ENCODE results near the gene DRC7.

Gene DRC7

DNA sequence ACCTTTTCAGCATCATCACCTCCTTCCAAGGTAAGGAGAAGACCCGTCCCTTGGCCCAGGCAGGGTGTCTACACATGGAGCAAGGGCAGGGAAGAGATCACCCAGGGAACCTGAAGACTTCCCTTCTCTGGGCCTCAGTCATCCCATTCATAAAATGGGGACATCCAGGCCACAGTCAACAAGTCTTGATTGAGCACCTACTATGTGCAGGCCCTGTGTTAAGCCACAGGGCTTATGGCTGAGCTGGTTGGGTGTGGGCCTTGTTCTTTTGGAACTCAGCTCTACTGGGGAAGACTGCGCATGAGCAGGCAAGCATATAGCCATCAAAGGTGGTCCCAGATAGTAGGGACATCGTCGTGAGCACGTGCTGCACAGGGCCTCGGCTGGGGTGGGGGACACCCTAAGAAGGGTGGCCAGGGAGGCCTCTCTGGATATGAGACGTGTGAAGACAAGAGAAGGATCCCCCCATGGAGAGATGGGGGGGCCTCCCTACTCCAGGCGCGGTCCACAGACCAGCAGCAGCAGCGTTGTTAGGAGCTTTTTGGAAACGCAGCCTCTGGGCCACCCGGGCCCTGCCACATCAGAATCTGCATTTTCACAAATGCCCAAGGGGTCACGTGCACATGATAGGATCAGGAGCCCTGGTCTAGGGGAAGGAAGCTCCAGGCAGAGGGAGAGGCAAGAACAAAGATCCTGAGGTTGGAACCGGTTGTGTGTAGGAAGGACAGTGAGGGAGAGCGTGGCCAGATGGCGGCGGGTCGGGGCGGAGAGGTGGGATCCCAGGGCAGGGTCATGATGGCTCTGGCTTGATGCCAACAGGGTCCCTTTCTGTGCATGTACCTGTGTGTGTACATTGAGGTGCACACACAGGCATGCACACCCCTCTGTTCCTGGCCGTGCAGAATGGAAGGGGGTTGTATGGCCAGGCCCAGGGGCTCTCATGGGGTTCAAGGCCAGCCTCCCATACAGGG, 32.4 kb upstream of the DRC7 start:
- Histone ChIP-seq H3K9me3 (ENCODE audit: control insufficient read depth in 1 of 2, low read length in 2 of 2) (no peaks in the 10 kb centered on the region), H3K4me3 (ENCODE audit: low read depth in 1 of 2, low read length in 2 of 2) (no peak overlapping the region), H3K4me1 (ENCODE audit: control insufficient read depth in 1 of 2, insufficient read depth in 2 of 2, low read length in 2 of 2) (no peaks in the 10 kb centered on the region), H3K27me3 (ENCODE audit: low read depth, low read length) (no peaks in the 10 kb centered on the region), H3K27ac (ENCODE audit: low read length) (no peak overlapping the region), H3K36me3 (ENCODE audit: control insufficient read depth in 1 of 2, insufficient read depth in 2 of 2, low read length in 2 of 2) (peaks cover 0 to 9% of the 10 kb centered on the region in 2 donors)

DNA sequence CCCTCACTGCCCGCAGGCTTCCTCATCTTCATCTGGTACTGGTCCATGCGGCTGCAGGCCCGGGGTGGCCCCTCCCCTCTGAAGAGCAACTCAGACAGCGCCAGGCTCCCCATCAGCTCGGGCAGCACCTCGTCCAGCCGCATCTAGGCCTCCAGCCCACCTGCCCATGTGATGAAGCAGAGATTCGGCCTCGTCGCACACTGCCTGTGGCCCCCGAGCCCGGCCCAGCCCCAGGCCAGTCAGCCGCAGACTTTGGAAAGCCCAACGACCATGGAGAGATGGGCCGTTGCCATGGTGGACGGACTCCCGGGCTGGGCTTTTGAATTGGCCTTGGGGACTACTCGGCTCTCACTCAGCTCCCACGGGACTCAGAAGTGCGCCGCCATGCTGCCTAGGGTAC, 31.2 kb upstream of the DRC7 start:
- no peaks in the 10 kb centered on the region for H3K4me1 ChIP-seq (ENCODE audit: control insufficient read depth in 1 of 2, insufficient read depth in 2 of 2, low read length in 2 of 2)
- no peaks in the 10 kb centered on the region for H3K9me3 ChIP-seq (ENCODE audit: control insufficient read depth in 1 of 2, low read length in 2 of 2)
- H3K4me3 ChIP-seq (ENCODE audit: low read depth in 1 of 2, low read length in 2 of 2): no peak overlapping the region
- H3K27ac ChIP-seq (ENCODE audit: low read length): no peak overlapping the region
- H3K27me3 ChIP-seq (ENCODE audit: low read depth, low read length): no peaks in the 10 kb centered on the region
- H3K36me3 ChIP-seq (ENCODE audit: control insufficient read depth in 1 of 2, insufficient read depth in 2 of 2, low read length in 2 of 2): peaks cover 0 to 4% of the 10 kb centered on the region in 2 donors

DNA sequence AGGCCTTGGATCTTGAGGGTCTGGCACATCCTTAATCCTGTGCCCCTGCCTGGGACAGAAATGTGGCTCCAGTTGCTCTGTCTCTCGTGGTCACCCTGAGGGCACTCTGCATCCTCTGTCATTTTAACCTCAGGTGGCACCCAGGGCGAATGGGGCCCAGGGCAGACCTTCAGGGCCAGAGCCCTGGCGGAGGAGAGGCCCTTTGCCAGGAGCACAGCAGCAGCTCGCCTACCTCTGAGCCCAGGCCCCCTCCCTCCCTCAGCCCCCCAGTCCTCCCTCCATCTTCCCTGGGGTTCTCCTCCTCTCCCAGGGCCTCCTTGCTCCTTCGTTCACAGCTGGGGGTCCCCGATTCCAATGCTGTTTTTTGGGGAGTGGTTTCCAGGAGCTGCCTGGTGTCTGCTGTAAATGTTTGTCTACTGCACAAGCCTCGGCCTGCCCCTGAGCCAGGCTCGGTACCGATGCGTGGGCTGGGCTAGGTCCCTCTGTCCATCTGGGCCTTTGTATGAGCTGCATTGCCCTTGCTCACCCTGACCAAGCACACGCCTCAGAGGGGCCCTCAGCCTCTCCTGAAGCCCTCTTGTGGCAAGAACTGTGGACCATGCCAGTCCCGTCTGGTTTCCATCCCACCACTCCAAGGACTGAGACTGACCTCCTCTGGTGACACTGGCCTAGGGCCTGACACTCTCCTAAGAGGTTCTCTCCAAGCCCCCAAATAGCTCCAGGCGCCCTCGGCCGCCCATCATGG, 30.5 kb upstream of the DRC7 start:
- Histone ChIP-seq H3K36me3 (ENCODE audit: control insufficient read depth in 1 of 2, insufficient read depth in 2 of 2, low read length in 2 of 2) (peaks cover 0 to 4% of the 10 kb centered on the region in 2 donors), H3K27me3 (ENCODE audit: low read depth, low read length) (no peaks in the 10 kb centered on the region), H3K27ac (ENCODE audit: low read length) (no peak overlapping the region), H3K4me1 (ENCODE audit: control insufficient read depth in 1 of 2, insufficient read depth in 2 of 2, low read length in 2 of 2) (no peaks in the 10 kb centered on the region), H3K9me3 (ENCODE audit: control insufficient read depth in 1 of 2, low read length in 2 of 2) (no peaks in the 10 kb centered on the region), H3K4me3 (ENCODE audit: low read depth in 1 of 2, low read length in 2 of 2) (no peak overlapping the region)

DNA sequence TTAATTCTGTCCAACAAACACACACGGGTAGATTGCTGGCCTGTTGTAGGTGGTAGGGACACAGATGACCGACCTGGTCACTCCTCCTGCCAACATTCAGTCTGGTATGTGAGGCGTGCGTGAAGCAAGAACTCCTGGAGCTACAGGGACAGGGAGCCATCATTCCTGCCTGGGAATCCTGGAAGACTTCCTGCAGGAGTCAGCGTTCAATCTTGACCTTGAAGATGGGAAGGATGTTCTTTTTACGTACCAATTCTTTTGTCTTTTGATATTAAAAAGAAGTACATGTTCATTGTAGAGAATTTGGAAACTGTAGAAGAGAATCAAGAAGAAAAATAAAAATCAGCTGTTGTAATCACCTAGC, 30.0 kb upstream of the DRC7 start:
- no peaks in the 10 kb centered on the region for H3K4me1 ChIP-seq (ENCODE audit: control insufficient read depth in 1 of 2, insufficient read depth in 2 of 2, low read length in 2 of 2)
- H3K4me3 ChIP-seq (ENCODE audit: low read depth in 1 of 2, low read length in 2 of 2): no peak overlapping the region
- H3K9me3 ChIP-seq (ENCODE audit: control insufficient read depth in 1 of 2, low read length in 2 of 2): no peaks in the 10 kb centered on the region
- H3K27me3 ChIP-seq (ENCODE audit: low read depth, low read length): no peaks in the 10 kb centered on the region
- H3K36me3 ChIP-seq (ENCODE audit: control insufficient read depth in 1 of 2, insufficient read depth in 2 of 2, low read length in 2 of 2): peaks cover 0 to 4% of the 10 kb centered on the region in 2 donors
- no peak overlapping the region for H3K27ac ChIP-seq (ENCODE audit: low read length)

DNA sequence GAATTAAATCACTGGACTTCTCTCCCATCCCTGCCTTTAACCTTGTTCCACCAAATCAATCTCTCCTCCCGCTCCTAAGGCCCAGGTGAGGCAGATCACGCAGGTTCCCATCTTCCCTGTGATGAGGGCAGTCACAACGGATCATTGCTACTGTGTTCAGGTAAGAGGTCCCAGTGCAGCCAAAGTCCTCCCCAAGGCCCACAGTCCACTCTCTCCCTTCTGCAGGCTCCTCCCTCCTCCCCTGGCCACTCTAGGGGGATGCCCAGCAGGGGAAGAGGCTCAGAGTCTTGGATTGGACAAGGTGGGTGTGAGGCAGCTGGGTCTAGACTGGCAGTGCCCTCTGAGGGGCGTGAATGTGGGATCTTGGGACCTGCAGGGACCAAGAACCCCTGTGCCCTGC, 29.1 kb upstream of the DRC7 start:
- Histone ChIP-seq H3K9me3 (ENCODE audit: control insufficient read depth in 1 of 2, low read length in 2 of 2) (no peaks in the 10 kb centered on the region), H3K27me3 (ENCODE audit: low read depth, low read length) (no peaks in the 10 kb centered on the region), H3K27ac (ENCODE audit: low read length) (no peak overlapping the region), H3K36me3 (ENCODE audit: control insufficient read depth in 1 of 2, insufficient read depth in 2 of 2, low read length in 2 of 2) (peaks cover 0 to 4% of the 10 kb centered on the region in 2 donors), H3K4me1 (ENCODE audit: control insufficient read depth in 1 of 2, insufficient read depth in 2 of 2, low read length in 2 of 2) (no peaks in the 10 kb centered on the region), H3K4me3 (ENCODE audit: low read depth in 1 of 2, low read length in 2 of 2) (no peak overlapping the region)

DNA sequence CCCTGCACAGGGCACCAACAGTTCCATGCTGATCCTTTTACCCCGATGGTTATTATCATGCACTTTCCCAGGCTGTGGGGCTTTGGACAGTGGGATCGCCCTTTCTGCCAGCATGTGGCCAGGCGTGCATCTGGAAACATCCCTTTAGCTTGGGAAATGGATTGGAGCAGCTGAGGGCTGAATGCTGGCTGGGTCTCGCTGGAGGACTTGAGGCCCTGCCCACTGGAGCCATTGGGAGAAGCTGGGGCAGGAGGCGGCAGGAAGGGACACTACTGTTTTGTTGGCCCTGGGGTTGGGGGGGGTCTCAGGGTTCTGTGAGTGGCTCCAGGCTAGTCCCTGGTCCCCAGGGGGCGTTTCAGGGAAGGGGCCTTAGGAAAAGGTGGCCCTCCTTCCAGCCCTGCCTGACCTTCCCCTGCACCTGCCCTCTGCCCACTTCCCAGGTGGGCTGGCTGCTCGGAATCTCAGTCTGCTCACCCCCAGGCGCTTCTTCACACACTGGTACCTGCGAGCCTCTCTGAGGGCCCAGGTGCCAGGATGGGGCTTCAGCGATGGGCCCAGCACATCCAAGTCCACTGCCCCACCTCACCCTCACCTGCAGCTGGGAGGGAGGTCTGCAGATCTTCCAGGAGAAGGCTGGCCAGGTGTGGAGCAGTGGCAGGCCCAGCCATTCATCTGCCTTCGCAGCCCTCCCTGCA, 28.1 kb upstream of the DRC7 start:
- Histone ChIP-seq H3K36me3 (ENCODE audit: control insufficient read depth in 1 of 2, insufficient read depth in 2 of 2, low read length in 2 of 2) (peaks cover 0 to 4% of the 10 kb centered on the region in 2 donors), H3K27ac (ENCODE audit: low read length) (no peak overlapping the region), H3K27me3 (ENCODE audit: low read depth, low read length) (no peaks in the 10 kb centered on the region), H3K4me3 (ENCODE audit: low read depth in 1 of 2, low read length in 2 of 2) (no peak overlapping the region), H3K9me3 (ENCODE audit: control insufficient read depth in 1 of 2, low read length in 2 of 2) (no peaks in the 10 kb centered on the region), H3K4me1 (ENCODE audit: control insufficient read depth in 1 of 2, insufficient read depth in 2 of 2, low read length in 2 of 2) (no peaks in the 10 kb centered on the region)

DNA sequence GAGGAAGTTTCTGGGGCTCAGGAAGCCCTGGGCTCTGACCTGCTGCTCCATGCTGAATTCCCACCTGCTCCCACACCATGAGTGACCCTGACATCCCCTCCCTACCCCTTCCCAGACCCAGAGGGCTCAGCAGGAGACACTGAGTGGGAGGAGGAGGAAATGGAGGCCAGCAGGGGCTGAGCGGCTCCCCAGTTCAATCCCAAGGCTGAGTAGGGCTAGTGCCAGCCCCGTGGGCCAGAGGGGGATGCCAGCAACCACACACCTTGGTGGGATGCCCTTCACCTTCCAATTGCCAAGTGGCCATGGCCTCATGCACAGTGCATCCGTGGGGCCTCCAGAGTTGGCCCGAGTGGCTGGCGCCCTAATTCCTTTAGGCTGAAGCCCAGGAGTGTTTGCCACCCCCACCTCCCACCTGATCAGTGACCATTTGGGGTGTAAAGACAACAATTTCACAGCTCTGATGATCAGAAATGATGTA, 27.5 kb upstream of the DRC7 start:
- Histone ChIP-seq H3K9me3 (ENCODE audit: control insufficient read depth in 1 of 2, low read length in 2 of 2) (no peaks in the 10 kb centered on the region), H3K27me3 (ENCODE audit: low read depth, low read length) (no peaks in the 10 kb centered on the region), H3K4me1 (ENCODE audit: control insufficient read depth in 1 of 2, insufficient read depth in 2 of 2, low read length in 2 of 2) (no peaks in the 10 kb centered on the region), H3K36me3 (ENCODE audit: control insufficient read depth in 1 of 2, insufficient read depth in 2 of 2, low read length in 2 of 2) (no peaks in the 10 kb centered on the region), H3K4me3 (ENCODE audit: low read depth in 1 of 2, low read length in 2 of 2) (no peak overlapping the region), H3K27ac (ENCODE audit: low read length) (no peak overlapping the region)

DNA sequence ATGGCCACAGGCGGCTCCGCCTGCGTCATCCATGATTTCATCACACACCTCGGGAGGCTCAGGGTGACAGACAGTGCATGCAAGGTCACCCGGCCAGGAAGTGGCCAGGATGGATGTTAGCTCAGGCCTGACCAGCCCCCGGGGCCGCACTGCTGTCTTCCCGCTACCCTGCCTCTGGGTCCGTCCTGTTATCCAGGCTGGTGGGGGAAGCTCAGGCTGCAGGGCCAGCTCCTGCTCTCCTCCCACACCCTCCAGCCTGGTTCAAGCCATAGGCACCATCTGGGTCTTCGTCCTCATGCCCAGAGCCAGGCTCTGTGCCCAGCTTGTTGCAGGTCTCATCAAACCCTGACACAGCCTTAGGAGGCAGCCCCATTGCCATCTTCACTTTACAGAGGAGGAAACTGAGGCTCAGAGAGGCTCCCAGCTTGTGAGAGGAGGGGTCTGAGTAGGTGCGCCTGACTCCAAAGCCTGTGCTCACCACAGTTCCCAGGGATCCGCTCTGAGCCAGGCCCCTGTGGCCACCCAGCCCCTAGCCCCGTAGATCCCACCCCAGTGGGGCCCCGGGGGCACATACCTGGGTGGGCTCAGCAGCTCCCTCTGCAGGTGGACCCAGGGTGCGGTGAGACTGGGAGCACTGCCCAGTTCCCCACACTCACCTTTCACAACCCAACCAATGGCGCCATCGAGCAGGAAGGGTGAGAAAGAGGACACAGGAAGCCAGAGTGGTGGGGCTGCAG, 26.9 kb upstream of the DRC7 start:
- H3K4me3 ChIP-seq (ENCODE audit: low read depth in 1 of 2, low read length in 2 of 2): no peak overlapping the region

DNA sequence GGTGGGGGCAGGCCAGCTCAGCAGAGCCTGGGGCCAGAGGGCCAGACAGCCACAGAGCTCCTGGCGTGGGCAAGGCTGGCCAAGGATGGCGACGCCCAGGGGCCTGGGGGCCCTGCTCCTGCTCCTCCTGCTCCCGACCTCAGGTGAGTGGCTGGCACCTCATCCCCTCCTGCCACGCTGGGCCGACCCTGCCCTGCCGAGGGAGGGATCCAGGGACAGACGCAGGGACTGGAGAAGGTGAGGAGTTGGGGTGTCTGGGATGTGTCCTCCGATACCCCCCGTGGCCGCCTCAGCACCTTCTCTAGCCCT, 26.4 kb upstream of the DRC7 start, which contains the start of gene ADGRG3:
TSS of gene ADGRG3 (plus strand) at position 44 of the 309 bp plus-strand sequence. CDS start at position 86, 42 bp downstream.
- Histone ChIP-seq H3K27me3 (ENCODE audit: low read depth, low read length) (no peaks in the 10 kb centered on the region), H3K36me3 (ENCODE audit: control insufficient read depth in 1 of 2, insufficient read depth in 2 of 2, low read length in 2 of 2) (no peaks in the 10 kb centered on the region), H3K9me3 (ENCODE audit: control insufficient read depth in 1 of 2, low read length in 2 of 2) (no peaks in the 10 kb centered on the region), H3K27ac (ENCODE audit: low read length) (no peak within 1 kb of the TSS), H3K4me3 (ENCODE audit: low read depth in 1 of 2, low read length in 2 of 2) (no peak within 1 kb of the TSS), H3K4me1 (ENCODE audit: control insufficient read depth in 1 of 2, insufficient read depth in 2 of 2, low read length in 2 of 2) (no peaks in the 10 kb centered on the region)

More for the DNA sequence above, 26.9 kb upstream of the DRC7 start:
- Histone ChIP-seq H3K36me3 (ENCODE audit: control insufficient read depth in 1 of 2, insufficient read depth in 2 of 2, low read length in 2 of 2) (no peaks in the 10 kb centered on the region), H3K9me3 (ENCODE audit: control insufficient read depth in 1 of 2, low read length in 2 of 2) (no peaks in the 10 kb centered on the region), H3K4me1 (ENCODE audit: control insufficient read depth in 1 of 2, insufficient read depth in 2 of 2, low read length in 2 of 2) (no peaks in the 10 kb centered on the region), H3K27me3 (ENCODE audit: low read depth, low read length) (no peaks in the 10 kb centered on the region), H3K27ac (ENCODE audit: low read length) (no peak overlapping the region)

DNA sequence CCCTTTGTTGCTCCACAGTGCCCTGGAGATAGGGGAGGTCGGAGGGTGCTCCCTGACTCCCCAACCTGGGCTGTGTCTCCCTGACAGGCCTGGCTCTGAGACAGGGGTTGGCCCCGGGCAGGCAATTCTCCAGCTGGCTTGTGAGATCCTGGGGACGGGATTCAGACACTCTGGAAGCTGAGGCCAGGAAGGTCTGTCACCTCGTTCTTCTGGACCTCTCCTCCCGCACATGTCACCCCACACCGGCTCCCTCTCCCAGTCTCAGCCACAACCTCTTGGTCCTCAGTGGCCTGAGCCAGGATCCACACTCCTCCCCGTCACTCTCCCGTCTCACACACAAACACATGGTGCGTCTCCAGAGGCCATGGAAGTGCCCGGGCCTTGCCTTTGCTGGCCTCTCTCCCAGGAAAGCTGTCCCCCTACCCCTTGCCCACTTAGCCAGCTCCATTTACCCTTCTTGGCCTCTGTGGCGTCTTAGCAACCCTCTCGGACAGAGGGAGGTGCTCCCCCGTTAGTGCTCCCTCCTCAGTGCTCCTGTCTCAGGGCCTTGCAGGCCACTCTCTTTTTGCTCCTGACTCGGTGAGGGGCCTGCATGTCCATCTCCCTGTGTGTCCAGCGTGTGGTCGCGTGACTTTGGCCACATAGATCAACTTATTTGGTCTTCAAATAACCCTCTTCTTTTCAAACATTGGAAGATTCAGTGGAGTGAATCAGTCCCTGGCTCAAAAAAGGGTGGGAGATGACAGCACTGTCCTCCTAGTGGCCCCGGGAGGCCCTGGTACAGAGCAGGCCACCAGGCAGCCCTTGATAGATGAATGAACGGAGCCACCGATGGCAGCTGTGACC, 25.8 kb upstream of the DRC7 start:
- Histone ChIP-seq H3K27ac (ENCODE audit: low read length) (no peak overlapping the region), H3K27me3 (ENCODE audit: low read depth, low read length) (no peaks in the 10 kb centered on the region), H3K4me3 (ENCODE audit: low read depth in 1 of 2, low read length in 2 of 2) (no peak overlapping the region), H3K9me3 (ENCODE audit: control insufficient read depth in 1 of 2, low read length in 2 of 2) (no peaks in the 10 kb centered on the region), H3K36me3 (ENCODE audit: control insufficient read depth in 1 of 2, insufficient read depth in 2 of 2, low read length in 2 of 2) (no peaks in the 10 kb centered on the region), H3K4me1 (ENCODE audit: control insufficient read depth in 1 of 2, insufficient read depth in 2 of 2, low read length in 2 of 2) (no peaks in the 10 kb centered on the region)
